ENCODE measurements around the gene CADPS.
"Not testable (repeated sequence)": the region's sequence is repeated elsewhere in the genome, so short reads cannot be mapped to it uniquely, and the experiment has no call there.

The CADPS gene

DNA sequence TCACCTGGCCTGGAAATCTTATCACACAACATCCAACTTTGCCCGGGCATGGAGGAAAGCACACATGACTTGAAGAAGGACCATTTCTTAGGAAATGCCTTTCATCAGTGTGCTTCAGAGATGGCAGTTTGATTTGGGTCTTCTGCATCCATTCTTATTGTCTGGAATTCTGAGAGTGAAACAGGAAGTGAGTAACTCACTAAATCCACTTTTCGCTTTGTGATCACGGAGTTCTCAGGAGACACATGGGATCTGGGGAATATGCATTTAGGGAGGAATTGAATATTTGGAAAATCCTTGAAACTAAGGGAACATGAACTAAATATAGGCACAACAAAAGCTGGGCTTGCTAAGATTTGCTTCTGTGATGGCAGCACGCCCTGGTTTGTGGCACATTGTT is 289.4 kb downstream of the CADPS start:
- DNase-seq = no peak

DNA sequence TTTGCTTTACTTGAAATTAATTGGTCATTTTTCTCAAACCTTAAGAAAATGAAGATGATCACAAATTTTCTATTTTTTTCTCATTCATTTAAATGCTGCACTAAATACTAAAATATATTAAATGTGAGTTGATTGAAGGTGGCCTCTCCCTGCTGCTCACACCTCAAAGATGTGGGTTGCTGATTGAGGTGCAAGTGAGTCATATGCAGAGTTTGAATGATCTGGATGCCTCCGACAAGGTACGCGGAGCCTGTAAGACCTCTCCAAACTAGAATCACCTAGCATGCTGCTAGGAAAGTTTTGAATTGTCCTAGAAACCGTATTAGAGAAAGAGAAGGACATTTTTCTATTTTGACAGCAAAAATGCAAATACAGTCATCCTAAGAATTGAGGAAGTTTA is 290.6 kb downstream of the CADPS start:
- DNase-seq = no peak

DNA sequence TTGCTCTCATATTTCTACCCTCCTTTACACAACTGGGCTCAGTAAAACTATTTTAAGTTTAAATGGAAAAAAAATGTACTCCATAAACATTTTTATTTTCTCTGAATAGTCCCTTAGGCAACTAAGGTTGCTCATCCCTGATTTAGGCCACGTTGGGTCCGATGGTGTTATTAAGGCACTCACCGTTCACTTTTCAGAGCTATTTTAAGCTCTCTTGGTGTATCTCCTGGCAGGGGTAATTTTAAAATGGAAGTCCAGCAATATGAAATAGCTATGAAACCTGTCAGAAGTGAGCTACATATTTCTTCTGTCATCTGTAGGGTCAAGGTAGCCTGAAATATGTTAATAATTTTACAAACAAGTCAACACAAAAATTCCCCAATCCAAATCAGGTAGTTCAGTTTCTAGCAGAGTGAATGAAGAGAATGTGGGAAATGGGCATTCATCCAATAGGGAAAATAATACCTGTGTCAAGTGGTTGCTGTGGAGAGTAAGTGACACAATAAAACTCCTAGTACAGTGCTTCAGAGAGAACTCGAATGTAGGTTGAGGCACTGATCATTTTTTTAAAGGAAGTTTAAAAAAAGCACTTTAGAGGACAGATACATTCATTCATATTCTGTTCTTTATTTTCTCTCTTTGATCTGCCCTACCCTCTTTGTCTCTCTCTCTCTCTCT is 292.6 kb downstream of the CADPS start:
- DNase-seq = no peak

DNA sequence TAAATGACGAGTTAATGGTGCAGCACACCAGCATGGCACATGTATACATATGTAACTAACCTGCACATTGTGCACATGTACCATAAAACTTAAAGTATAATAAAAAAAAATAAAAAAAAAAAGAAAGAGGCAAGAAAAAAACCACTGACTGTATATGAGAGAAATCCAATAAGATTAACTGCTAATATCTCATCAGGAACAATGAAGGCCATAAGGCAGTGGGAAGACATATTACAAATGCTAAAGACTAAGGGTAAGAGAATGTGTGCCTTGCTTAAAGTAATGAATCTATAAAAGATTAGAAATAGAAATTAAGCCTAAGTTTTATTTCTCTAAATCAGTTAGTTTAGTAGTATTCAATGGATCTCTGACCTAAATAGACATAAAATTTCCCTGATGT is 294.7 kb downstream of the CADPS start:
- DNase-seq = not testable (repeated sequence)

DNA sequence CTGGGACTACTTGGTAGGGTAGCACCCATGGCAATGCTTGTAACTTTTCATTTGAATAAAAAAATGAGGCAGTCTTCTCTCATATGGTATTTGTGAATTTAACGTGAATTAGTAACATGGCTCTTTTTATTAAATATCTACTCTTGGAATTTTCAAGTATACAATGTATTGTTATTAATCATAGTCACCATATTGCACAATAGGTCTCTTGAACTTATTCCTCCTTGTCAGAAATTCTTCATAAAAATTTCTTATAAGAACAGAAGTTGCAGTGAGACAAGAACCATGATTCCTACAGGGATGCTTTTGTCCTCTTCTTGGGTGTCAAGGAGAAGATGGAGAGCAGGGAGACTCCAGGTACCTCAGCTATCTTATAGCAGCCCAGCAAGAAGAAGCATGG is 298.1 kb downstream of the CADPS start:
- DNase-seq = no peak

DNA sequence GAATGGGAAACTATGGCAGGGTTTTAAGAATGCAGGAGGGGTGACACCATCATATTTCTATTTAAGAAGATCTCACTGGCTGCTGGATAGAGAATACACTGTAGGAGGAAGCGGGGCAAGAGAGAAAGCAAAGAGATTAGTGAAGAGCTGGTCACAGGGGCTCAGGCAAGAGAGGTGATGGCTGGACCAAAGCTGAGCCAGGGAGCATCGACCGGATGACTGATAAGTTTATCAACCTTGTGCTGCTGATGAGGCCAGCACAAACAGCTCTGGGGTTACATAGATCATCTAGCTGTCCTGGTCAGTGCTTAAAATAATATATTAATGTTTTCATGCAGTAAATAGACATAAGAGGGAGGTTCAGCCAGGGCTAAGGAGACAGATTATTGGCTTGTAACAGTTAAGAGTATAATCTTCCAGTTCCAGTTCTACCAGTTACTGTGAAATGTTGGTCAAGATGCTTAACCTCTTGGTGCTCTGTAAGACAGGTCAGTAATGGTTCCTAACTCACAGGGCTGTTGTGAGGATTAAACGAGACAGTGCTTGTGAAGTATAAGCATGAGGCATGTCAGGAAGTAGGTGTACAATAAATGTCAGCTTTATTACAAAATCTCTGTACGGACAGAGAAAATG is 300.8 kb downstream of the CADPS start:
- DNase-seq = no peak

DNA sequence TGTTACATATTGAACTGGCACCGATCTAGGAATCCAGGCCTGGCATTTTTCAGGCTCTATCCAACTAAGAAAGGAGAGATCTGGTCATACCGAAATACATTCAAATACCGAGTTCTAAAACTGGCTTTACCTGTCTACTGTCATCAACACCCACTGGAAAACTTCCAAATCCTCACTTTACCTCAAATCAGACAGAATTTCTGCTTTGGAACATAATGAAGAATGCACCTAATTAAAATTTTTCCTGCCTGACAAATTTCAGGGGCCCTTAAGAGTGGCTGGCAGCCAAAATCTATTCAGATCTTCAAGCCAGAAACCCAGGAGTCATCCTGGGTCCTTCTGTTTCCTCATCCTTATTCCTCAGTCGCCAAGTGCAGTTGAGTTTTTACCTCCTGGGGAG is 303.3 kb downstream of the CADPS start:
- no peak for DNase-seq

DNA sequence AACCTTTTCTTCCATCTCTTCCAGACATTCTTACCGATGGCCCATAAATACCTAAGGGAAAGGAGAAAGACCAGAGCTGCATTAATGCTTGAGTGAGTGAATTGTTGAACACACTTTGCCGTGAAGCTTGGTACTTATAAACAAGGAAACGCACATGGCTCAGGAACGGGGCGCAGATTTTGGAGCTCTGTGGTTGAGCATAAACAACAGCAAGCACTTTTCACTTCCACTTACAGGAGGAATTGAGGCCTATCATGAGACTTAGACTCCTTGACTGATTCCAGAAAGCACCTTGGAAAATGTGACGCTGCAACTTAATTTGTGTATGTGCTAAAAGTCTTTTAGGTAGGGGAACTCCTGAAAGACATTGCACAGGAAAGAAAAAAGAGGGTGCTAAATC is 304.3 kb downstream of the CADPS start:
- DNase-seq = no peak

DNA sequence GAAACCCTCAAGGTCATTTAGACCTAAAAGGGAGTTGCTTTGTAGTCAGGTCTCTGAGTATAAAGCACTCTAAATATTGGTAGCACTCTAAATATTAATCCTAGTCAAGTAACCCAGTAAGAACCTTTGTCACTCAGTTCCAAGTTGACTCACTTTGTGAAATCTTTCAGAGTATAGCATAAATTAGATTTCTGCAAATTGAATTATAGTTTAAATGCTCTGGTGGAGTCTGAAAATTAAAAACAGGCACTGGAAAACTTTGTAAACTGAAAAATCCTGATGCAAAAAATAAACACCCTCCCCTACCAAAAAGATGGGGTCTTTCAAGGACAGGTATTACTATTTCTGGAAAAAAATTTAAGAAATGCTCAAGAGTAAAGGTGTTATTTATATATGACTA is 305.6 kb downstream of the CADPS start:
- no peak for DNase-seq

DNA sequence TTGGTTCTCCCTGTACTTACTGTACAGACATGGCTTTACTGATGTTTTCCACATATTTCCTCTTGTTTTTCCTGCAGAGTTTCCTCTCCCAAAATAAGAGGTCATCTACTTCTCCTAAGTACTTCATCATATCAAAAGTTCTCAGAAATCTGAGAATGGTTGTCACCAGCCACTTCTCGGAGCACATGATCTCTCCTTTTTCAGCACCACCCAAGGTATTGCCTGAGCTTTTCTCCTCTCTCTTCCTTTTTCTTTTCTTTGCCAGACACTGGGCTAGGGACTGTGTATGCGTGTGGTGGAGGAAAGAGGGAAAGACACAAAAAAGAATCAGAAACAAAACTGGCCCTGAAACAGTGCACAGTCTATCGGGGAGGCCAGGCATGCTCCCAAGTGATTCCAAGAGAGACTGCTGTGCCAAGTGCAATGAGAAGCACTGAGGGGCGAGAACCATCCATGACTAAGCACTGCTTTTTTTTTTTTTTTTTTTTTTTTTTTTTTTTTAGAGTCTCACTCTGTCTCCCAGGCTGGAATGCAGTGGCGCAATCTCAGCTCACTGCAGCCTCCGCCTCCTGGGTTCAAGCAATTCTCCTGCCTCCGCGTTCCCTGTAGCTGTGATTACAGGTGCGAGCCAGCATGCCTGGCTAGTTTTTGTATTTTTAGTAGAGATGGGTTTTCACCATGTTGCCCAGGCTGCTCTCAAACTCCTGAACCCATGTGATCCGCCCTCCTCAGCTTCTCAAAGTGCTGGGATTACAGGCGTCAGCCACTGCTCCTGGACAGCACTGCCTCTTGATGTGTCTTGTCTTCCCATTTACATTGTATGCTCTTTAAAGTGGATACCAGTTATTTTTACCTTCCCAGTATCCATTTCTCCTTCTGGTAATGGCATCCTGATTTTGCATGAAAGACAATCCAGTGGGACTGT is 307.9 kb downstream of the CADPS start:
- DNase-seq = no peak

DNA sequence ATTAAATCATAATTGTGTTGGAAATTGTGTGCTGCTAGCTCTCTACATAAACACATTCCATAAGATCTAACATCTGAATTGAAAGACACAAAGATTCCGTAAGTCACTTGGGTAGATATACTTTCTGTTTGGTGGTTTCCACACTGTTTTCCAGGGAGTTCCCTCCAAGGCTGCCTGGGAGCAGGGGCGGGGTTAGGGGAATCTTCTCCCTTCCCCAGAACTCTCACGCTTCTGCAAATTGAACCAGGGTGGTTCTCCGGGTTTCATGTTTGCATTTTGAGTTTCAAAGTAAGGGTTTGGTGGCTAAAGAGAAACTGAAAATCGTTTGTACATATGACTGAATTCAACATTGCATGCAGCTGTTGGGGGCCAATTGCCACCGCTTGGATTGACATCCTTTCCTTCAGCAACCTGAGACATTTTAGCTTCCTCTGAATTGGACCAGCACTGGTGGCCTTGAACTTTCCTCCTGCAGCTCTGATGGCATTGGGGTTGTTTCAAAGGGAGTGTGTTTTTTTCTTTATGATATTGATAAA is 309.1 kb downstream of the CADPS start:
- no peak for DNase-seq

DNA sequence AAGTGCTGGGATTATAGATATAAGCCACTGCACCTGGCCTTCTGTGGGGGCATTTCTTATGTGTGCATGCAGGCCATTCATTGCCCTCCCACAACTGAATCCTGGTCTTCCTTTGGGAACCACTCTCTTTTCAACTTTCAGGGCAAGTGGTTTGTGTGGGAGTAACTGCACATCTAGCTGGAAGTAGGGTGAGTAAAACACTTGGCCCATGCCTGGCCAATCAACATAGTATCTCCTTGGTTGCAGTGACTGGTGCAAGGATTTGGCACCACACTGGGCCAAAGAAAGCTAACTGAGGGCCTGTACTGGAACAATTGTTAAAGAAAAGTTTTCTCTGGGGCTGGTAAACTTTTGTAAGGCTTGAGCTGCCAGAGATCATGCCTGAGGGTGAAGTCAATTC is 312.6 kb downstream of the CADPS start:
- DNase-seq = no peak

DNA sequence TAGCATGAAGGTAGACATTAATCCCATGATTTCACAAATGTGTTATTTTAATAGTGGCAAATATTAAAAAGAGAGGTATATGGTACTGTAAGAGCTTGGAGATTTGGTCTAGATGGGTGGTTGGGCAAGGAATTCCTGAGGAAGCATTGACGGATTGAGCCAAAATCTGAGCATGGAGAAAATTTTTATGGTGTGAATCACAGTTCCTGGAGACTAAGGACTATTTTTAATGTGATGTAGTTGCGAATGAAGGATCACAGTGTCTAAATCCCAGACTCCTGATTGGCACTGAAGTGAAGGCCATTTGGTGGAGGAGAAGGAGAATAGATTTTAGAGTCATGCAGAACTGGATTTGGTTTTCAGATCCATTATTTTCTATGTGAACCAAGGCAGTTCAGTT is 313.2 kb downstream of the CADPS start:
- DNase-seq = no peak

DNA sequence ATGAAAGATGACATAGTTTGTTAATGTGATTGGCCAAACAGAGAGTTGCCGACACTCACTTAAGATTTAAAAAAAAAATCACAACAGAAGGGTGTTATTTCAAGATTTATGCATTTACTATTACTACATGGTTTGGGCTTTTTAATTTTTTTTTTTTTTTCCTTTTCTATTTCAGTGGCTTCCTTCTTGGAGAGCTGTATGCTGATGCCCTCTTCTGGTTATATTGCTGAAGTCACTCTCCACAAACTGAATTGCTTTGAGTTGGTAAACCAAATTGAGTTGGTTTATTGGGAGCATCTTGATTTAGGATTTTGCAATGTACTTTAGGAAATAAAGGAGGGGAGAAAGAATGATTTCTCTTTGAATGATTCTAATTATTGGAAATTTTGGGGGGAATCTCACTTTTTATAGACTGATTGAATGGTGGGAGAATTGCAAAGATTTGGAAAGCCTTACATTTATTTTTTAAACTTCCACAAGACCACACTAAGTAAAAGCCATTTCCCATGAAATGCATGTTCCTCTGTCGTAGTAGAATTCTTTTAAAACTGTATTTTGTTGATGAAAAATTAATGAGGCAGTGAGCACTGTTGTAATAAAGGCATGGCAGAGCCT is 315.3 kb downstream of the CADPS start:
- no peak for DNase-seq

DNA sequence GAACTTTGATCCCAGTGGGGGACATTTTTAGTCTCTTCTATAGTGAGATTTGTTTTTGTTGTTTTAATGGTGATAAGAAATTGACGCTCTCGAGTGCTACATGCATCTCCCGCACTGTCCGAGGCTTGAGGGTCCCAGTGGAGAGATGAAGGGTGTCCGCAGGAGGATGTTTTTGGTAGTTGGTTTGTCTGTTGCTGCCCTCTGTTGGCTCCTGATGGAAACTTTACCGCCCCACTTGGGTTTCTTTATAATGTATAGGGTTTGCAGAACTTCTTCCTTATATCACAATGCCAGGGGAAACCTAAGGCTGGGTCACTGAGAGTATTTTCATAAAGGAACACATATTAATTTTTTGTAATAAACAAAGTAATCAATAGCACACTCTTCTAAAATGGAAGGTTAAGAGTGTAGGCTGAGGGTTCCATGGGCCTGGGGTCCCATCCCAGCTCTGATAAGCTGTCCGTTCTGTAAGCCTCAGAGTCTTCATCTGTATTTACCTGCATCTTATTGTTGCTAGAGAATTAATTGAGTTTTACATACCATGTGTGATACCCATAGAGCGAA is 316.6 kb downstream of the CADPS start:
- DNase-seq = no peak

DNA sequence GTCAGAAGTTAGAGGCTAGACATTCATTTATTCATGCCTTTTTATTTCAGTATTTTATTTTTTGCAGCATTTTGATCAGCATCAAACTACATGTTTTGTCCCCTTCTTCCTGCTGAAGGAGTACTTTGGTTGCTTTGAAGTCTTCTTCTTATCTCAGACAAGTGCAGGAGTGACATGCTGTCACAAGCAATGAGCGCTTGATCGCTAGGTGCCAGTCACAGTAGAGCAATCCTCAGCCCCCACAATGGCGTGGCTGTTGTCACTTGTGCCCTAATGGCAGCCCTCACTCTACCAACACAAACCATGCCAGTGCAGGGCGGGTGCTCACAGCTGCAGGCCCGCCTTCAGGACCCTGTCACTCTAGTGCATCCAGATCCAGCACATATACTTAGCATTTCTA is 317.2 kb downstream of the CADPS start:
- DNase-seq = no peak

DNA sequence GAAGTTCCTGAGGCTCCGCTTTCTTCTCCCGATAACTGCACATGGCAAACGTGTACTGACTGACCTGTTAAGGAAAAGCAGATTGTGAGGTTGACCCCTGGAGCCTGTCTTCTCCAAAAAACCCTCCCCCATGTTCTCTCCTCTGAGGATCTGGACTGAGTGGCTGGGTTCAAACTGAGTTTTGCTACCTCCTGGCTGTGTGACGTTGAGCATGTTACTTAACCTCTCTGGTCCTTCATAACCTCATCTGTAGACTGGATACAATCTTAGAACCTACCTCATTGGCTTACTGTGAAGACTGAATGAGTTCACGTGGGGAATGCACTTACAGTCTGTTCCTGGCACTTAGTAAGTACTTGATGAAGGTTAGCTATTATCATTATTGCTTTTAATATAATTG is 317.8 kb downstream of the CADPS start:
- DNase-seq = no peak

DNA sequence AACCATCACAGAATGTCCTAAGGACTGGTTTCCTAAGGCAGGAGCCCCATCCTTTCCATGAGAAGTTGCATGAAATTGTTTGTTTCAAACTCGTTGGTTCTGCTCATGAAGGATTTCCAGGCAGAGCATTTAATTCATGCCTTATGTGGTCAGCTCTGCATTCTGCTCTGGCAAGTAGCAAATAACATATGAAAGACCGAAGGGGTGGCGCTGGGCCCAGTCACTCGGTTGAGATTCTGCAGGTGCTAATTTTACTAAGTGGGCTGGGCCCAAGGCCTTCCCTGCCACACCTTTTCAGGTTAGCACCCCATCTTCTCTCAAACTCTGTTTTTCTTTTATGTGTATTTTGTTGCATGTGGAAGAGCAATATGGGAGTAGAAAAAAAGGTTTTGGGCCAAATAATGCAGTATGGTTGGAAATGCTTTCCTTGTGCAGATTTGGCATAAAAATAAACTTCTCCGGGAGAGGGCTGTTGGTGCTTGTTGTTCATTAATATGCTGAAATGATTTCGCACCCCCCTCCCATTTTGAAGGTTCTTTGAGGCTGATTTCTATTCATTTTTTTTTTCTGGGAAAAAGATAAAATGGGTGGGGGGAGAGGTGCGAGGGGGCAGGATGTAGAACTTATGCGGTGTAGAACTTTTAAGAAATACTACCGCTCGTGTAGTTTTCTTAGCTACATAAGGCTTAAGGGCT is 318.9 kb downstream of the CADPS start:
- DNase-seq = no peak

DNA sequence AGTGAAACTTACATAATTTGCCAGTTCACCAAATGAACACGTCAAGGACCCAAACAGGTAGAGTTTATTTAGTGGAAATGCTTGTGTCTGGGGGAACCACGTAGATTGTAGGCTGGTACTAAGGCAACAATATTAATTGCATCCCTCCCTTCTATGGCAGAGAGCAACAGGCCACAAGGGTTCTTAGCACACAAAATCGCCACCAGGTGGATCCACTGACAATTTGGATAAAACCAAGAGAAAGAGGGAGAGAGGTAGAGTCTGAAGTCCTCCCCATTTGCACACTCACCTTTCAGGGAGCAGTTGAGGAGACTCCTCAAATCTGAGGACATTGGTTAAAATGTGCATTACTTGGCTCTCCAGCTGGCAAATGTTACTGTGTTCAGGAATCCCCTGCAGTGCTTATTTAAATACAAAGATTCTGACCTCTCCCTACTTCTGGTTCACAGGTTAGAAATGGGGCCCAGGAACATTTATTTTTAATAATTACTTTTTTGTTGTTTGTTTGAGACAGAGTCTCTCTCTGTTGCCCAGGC is 320.9 kb downstream of the CADPS start:
- no peak for DNase-seq

DNA sequence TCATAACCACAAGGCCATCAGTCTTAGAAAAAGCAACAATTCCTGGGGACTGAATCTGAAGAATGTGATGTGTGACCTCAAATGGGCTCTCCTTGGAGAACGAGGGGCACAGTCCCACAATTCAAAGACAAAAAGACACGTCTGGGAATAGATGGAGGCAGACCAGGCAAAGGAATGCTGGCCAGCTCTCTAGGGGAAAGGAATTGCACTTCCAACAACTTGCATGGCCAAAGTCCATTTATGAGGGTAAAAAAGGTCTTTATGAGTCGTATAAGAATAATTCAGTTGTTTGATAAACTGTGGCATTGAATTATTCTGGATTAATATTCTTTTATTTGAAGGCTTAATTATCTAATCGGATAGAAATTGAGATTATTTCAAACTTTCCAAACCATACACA is 321.4 kb downstream of the CADPS start:
- no peak for DNase-seq

DNA sequence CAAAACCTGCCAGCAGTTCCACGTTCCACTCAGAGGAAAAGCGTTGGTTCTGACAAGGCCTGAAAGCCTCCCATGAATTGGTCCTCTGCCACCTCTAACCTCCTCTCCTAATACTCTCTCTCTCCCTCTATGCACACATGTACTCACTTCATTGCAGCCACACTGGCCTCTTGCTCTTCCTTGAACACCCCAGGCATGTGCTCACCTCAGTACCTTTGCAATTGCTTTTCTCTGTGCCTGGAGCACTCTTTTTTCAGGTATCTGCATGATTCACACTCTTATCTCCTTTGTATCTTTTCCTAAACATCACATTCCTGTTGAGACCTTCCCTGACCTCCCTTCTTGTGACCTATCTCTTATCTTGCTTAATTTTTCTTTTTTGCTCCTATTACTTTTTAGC is 323.7 kb downstream of the CADPS start:
- no peak for DNase-seq

DNA sequence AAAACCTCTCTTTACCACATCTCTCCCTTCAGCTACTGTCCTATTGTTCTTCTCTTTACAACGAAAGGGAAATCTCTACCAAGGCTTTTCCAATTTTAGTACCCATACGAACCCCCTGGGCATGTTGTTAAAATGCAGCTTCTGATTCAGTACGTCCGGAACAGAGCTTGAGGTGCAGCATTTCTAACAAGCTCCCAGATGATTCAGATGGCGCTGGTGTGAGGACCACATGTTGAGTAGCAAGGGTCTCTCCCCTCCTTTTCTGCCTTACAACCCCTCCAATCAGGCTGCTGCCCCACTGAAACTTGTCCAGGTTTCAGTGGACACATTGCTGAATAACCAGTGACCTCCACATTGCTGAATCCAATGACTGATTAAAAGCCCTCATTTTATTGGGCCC is 324.8 kb downstream of the CADPS start:
- no peak for DNase-seq

Data from GF-D8 (cell line).